Measurements from ENCODE around the gene MRPS35. TPM values are rescaled to one million over a fixed set of nuclear protein-coding genes. Genes with fewer than 3 reads are reported as not detected.
"Not testable (repeated sequence)": the region's sequence is repeated elsewhere in the genome, so short reads cannot be mapped to it uniquely, and the experiment has no call there.

The MRPS35 gene
- total RNA-seq, 1 donor from 2014 or later: 31.5 TPM

GRCh38 chr12:27743601-27744000 is 33.0 kb downstream of the MRPS35 start:
- TF ChIP-seq CTCF (IDR thresholded peaks at IDR 0.05): no peak
- intact Hi-C loops (cut with DNase I): no loop called here
- ATAC-seq (no peak), DNase-seq (no peak)
- Histone ChIP-seq H3K9me3 (no peaks in the 10 kb centered on the region), H3K27ac (no peak overlapping the region), H3K4me1 (peaks cover 7% of the 10 kb centered on the region), H3K27me3 (ENCODE audit: low read depth) (no peaks in the 10 kb centered on the region), H3K4me3 (no peak overlapping the region), H3K36me3 (peaks cover 46% of the 10 kb centered on the region)

DNA sequence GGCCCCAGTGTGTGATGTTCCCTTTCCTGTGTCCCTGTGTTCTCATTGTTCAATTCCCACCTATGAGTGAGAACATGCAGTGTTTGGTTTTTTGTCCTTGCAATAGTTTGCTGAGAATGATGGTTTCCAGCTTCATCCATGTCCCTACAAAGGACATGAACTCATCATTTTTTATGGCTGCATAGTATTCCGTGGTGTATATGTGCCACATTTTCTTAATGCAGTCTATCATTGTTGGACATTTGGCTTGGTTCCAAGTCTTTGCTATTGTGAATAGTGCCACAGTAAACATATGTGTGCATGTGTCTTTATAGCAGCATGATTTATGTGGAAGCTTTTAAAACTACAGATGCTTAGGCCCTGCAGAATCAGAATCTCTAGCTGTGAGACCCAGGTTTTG is 35.1 kb downstream of the MRPS35 start:
- H3K4me1 ChIP-seq; H3K27me3 ChIP-seq (ENCODE audit: low read depth); DNase-seq; ATAC-seq; H3K9me3 ChIP-seq; intact Hi-C loops (cut with DNase I); H3K4me3 ChIP-seq; H3K27ac ChIP-seq: not testable (repeated sequence)
- H3K36me3 ChIP-seq: peaks cover 38% of the 10 kb centered on the region

GRCh38 chr12:27747111-27747820 is 36.6 kb downstream of the MRPS35 start:
- Histone ChIP-seq H3K36me3 (peaks cover 35% of the 10 kb centered on the region), H3K9me3 (no peaks in the 10 kb centered on the region), H3K27ac (peak overlapping the region; percentile 59), H3K27me3 (ENCODE audit: low read depth) (no peaks in the 10 kb centered on the region), H3K4me3 (no peak overlapping the region), H3K4me1 (peaks cover 7% of the 10 kb centered on the region)
- intact Hi-C loops (cut with DNase I): no loop called here
- DNase-seq (no peak), ATAC-seq (no peak)
- TF ChIP-seq CTCF (IDR thresholded peaks at IDR 0.05): no peak

DNA sequence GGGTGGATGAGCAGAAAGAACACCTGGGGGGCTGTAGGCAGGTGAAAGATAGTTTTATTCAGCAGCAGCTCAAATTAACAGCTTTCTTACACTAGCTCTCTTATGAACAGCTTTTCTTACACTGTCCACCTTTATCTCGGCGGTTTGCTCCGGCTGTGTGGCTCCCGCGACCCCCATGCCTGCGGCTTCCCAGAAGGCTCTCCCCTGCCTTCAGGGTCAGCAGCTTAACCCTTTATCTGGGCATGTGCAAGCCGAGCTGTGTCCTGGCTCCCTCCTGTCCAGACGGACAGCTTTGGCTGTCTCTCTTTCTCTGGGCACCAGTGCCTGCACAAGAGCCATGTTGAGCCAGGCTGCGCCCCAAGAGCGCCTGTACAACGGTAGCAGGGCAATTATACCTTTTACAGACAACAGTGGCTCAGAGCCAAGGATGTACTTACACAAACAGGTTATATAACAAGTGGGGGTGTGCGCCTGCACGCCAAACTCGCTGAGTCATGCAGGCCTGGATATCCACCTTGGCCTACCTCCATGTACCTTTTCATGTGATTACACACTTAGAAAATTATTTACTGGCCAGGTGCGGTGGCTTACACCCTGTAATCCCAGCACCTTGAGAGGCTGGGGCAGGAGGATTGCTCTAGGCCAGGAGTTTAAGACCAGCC is 40.9 kb downstream of the MRPS35 start:
- Histone ChIP-seq H3K9me3 (no peaks in the 10 kb centered on the region), H3K4me1 (peaks cover 7% of the 10 kb centered on the region), H3K27ac (no peak overlapping the region), H3K27me3 (ENCODE audit: low read depth) (no peaks in the 10 kb centered on the region), H3K4me3 (no peak overlapping the region), H3K36me3 (peaks cover 23% of the 10 kb centered on the region)
- DNase-seq (no peak), ATAC-seq (peak in 1 of 2 donors; percentile 44)
- TF ChIP-seq CTCF (IDR thresholded peaks at IDR 0.05): no peak
- intact Hi-C loops (cut with DNase I): no loop called here

- TF ChIP-seq CTCF (IDR thresholded peaks at IDR 0.05): no peak
- H3K27me3 ChIP-seq (ENCODE audit: low read depth): no peaks in the 10 kb centered on the region
- no peaks in the 10 kb centered on the region for H3K4me1 ChIP-seq
- intact Hi-C loops (cut with DNase I): no loop called here
- H3K36me3 ChIP-seq: peaks cover 23% of the 10 kb centered on the region
- H3K9me3 ChIP-seq: no peaks in the 10 kb centered on the region
- no peak overlapping the region for H3K4me3 ChIP-seq
- DNase-seq (no peak), ATAC-seq (no peak)
- H3K27ac ChIP-seq: no peak overlapping the region
Measured at GRCh38 chr12:27754795-27755194, 44.2 kb downstream of the MRPS35 start.

- Histone ChIP-seq H3K36me3 (peaks cover 23% of the 10 kb centered on the region), H3K4me1 (no peaks in the 10 kb centered on the region), H3K4me3 (no peak overlapping the region), H3K27me3 (ENCODE audit: low read depth) (no peaks in the 10 kb centered on the region), H3K9me3 (no peaks in the 10 kb centered on the region), H3K27ac (no peak overlapping the region)
- no peak for TF ChIP-seq CTCF (IDR thresholded peaks at IDR 0.05)
- intact Hi-C loops (cut with DNase I): no loop called here
- DNase-seq: no peak
- no peak for ATAC-seq
Measured at GRCh38 chr12:27756670-27757195, 46.1 kb downstream of the MRPS35 start.
